Medulla oblongata (tissue), 1 donor: Measurements from ENCODE around the gene UCK1.

ENCODE experiments used
- DNase-seq: peaks from one replicate; pipeline ENCODE4 v3.0.0-alpha.2; 2015; ENCODE audit errors: extremely low spot score

The UCK1 gene

DNA sequence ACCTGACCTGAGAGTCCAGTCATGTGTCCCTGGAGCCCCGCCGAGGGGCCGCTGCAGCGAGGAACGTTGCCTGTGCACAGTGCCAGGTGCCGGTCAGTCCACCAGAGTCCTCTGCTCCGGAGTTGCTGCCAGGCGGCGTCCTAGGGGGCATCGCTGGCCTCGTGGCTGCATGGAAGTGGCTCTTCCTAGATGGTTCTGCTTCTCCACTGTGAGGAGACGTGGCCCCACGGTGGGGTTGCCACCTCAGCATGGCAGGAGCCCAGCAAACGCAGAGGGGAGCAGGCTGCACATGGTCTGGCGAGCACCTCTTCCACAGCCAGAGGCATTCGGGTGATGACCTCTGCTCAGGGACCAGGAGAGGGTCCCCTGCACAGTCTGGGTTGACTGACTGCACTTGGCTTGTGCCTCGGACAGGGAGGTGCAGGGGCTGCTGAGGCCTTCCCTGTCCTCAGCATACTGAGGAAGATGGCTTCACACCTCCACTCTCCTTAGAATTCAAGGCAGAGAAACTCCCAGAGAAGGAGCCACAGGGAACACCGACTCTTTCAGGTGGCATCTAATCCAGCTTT lies 54.2 kb downstream of the UCK1 start:
- DNase-seq: peak; percentile 25

DNA sequence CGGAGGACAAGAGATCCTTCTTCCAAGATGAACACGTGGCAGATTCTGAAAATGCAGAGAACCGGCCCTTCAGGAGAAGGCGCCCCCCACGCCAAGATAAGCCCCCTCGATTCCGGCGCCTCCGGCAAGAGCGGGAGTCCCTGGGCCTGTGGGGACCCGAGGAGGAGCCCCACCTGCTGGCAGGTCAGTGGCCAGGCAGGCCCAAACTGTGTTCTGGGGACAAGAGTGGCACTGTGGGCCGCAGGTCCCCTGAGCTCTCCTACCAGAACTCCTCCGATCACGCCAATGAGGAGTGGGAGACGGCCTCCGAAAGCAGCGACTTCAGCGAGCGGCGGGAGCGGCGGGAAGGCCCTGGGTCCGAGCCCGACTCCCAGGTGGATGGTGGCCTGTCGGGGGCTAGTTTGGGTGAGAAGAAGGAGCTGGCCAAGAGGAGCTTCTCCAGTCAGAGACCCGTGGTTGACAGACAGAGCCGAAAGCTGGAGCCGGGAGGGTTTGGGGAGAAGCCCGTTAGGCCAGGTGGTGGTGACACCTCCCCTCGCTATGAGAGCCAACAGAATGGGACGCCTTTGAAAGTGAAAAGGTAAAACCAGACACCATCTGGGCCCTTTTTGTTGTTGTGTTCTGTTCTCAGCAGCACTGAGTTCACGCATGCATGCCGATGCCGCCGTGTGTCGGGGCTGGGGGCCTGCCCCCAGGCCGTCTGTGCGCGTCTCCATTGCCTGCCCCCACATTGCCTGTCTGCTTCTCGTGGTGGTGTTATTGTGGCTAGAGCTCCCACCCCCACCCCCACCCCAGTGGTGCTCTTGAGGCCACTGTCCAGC lies 54.9 kb downstream of the UCK1 start:
- no peak for DNase-seq

DNA sequence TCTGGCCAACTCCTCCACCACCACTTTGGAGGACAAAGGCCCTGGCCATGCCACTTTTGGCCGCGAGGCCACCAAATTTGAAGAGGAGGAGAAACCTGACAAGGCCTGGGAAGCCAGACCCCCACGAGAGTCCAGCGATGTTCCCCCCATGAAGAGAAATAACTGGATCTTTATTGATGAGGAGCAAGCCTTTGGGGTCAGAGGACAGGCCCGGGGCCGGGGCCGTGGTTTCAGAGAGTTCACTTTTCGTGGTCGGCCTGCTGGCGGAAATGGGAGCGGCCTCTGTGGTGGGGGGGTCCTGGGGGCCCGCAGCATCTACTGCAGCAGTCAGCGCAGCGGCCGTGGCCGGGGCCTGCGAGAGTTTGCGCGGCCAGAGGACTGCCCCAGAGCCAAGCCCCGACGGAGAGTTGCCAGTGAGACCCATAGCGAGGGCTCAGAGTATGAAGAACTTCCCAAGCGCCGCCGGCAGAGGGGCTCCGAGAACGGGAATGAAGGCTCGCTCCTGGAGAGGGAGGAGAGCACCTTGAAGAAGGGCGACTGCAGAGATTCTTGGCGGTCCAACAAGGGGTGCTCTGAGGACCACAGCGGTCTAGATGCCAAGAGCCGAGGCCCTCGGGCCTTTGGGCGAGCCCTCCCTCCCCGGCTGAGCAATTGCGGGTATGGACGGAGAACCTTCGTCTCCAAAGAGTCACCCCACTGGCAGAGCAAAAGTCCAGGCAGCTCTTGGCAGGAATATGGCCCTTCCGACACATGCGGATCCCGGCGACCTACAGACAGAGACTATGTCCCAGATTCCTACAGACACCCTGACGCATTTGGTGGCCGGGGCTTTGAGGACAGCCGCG lies 55.7 kb downstream of the UCK1 start:
- peak; percentile 45 for DNase-seq

DNA sequence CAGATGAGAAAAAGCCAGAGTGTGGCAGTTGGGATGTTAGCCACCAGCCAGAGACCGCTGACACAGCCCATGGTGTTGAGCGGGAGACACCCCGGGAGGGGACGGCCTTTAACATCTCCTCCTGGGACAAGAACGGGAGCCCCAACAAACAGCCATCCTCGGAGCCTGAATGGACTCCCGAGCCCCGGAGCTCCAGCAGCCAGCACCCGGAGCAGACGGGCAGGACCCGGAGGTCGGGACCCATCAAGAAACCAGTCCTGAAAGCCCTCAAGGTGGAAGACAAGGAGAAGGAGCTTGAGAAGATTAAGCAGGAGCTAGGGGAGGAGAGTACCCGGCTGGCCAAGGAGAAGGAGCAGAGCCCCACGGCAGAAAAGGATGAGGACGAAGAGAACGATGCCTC lies 56.4 kb downstream of the UCK1 start:
- no peak for DNase-seq

DNA sequence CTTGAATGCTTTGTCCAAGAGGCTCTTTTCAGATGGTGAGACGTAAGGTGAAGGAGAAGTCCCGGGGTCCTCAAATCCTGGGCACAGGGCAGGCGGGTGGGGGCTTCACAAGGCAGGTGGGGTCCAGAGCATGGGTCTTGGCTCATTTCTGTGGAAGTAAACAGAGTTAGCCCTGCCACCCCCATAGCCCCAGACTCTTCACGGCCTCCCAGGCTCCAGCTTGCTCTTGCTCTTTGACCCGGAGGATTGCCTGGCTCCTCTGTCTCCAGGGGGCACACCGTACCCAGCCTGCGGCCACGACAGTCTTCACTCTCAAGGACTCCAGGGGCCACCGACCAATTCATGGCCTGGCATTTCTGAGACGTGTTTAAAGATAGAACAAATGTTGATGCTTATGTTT lies 57.2 kb downstream of the UCK1 start:
- no peak for DNase-seq
